Ascending aorta (tissue), 2 donors: ENCODE results near the gene SV2B. TPM values are rescaled to one million over a fixed set of nuclear protein-coding genes. Genes with fewer than 3 reads are reported as not detected.

Experiments used
- DNase-seq, 2 donors: peaks; one replicate each; pipeline ENCODE4 v3.0.0-alpha.2; 2019; ENCODE audit warnings: low spot score in 2 of 2
- H3K27ac ChIP-seq, 2 donors: fragments of 200-600 bp; sonication (generic); one replicate each; pipeline ENCODE4 v1.5.1; 2016 to 2017; ENCODE audit warnings: mild to moderate bottlenecking in 1 of 2
- H3K27me3 ChIP-seq: fragments of 200-600 bp; sonication (generic); one replicate; pipeline ENCODE4 v1.5.1; 2017
- H3K36me3 ChIP-seq, 2 donors: fragments of 200-600 bp; sonication (generic); one replicate each; pipeline ENCODE4 v1.5.1; 2016
- H3K4me1 ChIP-seq, 2 donors: fragments of 200-600 bp; sonication (generic); one replicate each; pipeline ENCODE4 v1.5.1; 2016 to 2017; ENCODE audit warnings: mild to moderate bottlenecking in 1 of 2
- H3K4me3 ChIP-seq, 2 donors: fragments of 200-600 bp; sonication (generic); one replicate each; pipeline ENCODE4 v1.5.1; 2016 to 2017; ENCODE audit warnings: mild to moderate bottlenecking in 1 of 2
- H3K9me3 ChIP-seq, 2 donors: fragments of 200-600 bp; sonication (generic); one replicate each; pipeline ENCODE4 v1.5.1; 2016
- intact Hi-C: fragments of 100-400 bp; cut with DNase I; formaldehyde crosslinking; loops from one replicate; pipeline ENCODE4 v1.15.1; 2023
- total RNA-seq: library from RNA; depleted of rRNA; stranded (reverse); fragments of >200 nt; gene quantifications from one replicate; pipeline ENCODE4 v1.1.0, GENCODE V29; 2016
- TF ChIP-seq, protein P1 (sequence below), 3 experiments: fragments of 200-600 bp in 2 of 3; fragments of 450-650 bp in 1 of 3; sonication (generic) in 2 of 3; IDR thresholded peaks; one replicate each; pipeline ENCODE4 v1.5.1; 2016 to 2019; ENCODE audit warnings: antibody characterized with exemption in 3 of 3, mild to moderate bottlenecking in 1 of 3, moderate library complexity in 1 of 3

Gene SV2B
- total RNA-seq, 1 donor from 2014 or later, result 0.11 TPM

DNA sequence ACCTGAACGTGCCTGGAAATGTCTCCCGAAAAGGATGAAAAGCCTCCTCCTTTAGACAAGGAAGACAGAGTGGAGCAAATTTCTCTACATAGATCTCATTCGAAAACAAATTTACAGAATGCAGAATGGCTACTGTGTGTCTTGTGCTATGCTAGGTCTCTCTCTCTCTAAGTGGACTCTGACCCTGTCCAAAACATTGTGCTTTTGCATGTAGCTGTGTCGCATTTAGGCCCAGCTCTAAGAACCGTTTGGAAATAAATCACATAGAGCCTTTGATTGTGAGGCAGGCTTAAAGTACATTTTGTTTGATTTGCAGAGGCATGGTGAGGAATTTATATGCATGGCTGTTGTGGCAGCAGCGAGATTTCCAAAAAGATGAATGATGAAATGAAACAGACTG lies 198.0 kb downstream of the SV2B start:
- no peaks in the 10 kb centered on the region for H3K9me3 ChIP-seq
- H3K36me3 ChIP-seq, result no peaks in the 10 kb centered on the region
- TF ChIP-seq, protein P1, sequence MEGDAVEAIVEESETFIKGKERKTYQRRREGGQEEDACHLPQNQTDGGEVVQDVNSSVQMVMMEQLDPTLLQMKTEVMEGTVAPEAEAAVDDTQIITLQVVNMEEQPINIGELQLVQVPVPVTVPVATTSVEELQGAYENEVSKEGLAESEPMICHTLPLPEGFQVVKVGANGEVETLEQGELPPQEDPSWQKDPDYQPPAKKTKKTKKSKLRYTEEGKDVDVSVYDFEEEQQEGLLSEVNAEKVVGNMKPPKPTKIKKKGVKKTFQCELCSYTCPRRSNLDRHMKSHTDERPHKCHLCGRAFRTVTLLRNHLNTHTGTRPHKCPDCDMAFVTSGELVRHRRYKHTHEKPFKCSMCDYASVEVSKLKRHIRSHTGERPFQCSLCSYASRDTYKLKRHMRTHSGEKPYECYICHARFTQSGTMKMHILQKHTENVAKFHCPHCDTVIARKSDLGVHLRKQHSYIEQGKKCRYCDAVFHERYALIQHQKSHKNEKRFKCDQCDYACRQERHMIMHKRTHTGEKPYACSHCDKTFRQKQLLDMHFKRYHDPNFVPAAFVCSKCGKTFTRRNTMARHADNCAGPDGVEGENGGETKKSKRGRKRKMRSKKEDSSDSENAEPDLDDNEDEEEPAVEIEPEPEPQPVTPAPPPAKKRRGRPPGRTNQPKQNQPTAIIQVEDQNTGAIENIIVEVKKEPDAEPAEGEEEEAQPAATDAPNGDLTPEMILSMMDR (IDR thresholded peaks at IDR 0.05), result no peak
- H3K4me3 ChIP-seq, result no peak overlapping the region
- intact Hi-C loops, result no loop called here
- no peaks in the 10 kb centered on the region for H3K27me3 ChIP-seq
- H3K4me1 ChIP-seq, result no peaks in the 10 kb centered on the region
- no peak for DNase-seq
- no peak overlapping the region for H3K27ac ChIP-seq

DNA sequence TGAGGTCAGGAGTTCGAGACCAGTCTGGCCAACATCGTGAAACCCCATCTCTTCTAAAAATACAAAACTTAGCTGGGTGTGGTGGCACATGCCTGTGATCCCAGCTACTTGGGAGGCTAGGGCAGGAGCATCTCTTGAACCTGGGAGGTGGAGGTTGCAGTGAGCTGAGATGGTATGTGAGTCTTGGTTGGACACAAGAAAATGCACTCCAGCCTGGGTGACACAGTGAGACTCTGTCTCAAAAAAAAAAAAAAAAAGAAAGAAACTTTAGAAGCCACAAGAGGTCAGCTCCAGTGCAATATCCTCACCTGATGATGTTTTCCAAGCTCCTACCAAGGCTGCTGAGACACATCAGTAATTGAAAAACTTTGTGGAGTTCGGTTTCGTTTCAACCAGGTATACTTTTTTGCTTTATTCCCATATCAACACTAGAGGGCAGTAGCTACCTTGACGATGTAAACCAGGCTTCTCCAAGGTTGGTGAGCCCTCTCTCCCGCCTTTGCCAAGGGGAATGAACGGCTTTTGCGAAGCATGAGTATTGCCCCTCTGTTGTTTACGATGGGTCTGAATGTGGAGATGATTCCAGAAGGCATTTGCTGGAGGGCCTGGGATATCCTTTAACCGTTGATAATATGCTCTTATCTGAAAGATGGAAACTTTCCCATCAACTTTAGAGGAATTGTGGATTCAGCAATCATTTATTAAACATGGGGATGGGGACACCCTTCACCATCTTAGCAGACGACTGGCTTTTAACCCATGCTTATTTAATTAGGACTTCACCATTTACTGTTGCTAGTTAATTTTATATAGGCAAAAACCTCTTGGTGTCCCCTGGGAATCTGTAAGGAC lies 202.8 kb downstream of the SV2B start:
- Histone ChIP-seq H3K36me3 (no peaks in the 10 kb centered on the region), H3K9me3 (no peaks in the 10 kb centered on the region), H3K4me1 (no peaks in the 10 kb centered on the region), H3K27ac (no peak overlapping the region), H3K27me3 (no peaks in the 10 kb centered on the region), H3K4me3 (no peak overlapping the region)
- intact Hi-C loops, result loop anchor here (2.0 kb wide), 1 partner anchor 780 kb away; no protein-coding TSS in a partner anchor
- DNase-seq, result no peak
- TF ChIP-seq, protein P1 (IDR thresholded peaks at IDR 0.05), result peak; percentile 39 to 67 (median 54)

GRCh38 chr15:91304210-91304609 lies 204.2 kb downstream of the SV2B start:
- intact Hi-C loops, result no loop called here
- no peak overlapping the region for H3K4me3 ChIP-seq
- no peaks in the 10 kb centered on the region for H3K36me3 ChIP-seq
- no peak overlapping the region for H3K27ac ChIP-seq
- TF ChIP-seq, protein P1 (IDR thresholded peaks at IDR 0.05), result no peak
- no peaks in the 10 kb centered on the region for H3K9me3 ChIP-seq
- no peak for DNase-seq
- no peaks in the 10 kb centered on the region for H3K27me3 ChIP-seq
- H3K4me1 ChIP-seq, result no peaks in the 10 kb centered on the region

DNA sequence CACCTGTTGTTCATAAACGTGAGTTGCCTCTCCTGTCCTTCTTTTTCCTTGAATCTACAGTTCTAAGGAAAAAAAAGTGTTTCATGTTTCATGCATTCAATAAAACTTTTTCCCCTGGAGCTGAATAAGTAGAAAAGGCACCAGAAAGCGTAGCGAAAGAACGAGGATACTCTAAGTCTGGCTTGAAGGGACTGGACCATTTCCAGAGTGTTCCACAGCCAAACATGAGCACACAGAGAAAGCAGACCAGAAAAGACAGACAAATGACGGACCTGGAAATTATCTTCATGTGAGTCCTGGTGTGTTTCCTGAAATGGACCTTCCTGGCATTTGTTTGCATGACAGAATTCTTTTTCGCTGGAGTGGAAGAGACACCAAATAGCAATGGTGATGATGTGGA lies 204.7 kb downstream of the SV2B start:
- Histone ChIP-seq H3K4me1 (no peaks in the 10 kb centered on the region), H3K27me3 (no peaks in the 10 kb centered on the region), H3K27ac (no peak overlapping the region), H3K36me3 (no peaks in the 10 kb centered on the region), H3K9me3 (no peaks in the 10 kb centered on the region), H3K4me3 (no peak overlapping the region)
- intact Hi-C loops, result no loop called here
- DNase-seq, result no peak
- TF ChIP-seq, protein P1 (IDR thresholded peaks at IDR 0.05), result no peak

- intact Hi-C loops, result no loop called here
- no peak for DNase-seq
- H3K27me3 ChIP-seq, result no peaks in the 10 kb centered on the region
Measured at GRCh38 chr15:91306144-91306543, 206.1 kb downstream of the SV2B start.

More at GRCh38 chr15:91306144-91306543, 206.1 kb downstream of the SV2B start:
- Histone ChIP-seq H3K36me3 (no peaks in the 10 kb centered on the region), H3K9me3 (no peaks in the 10 kb centered on the region), H3K27ac (no peak overlapping the region), H3K4me3 (no peak overlapping the region), H3K4me1 (no peaks in the 10 kb centered on the region)
- TF ChIP-seq, protein P1 (IDR thresholded peaks at IDR 0.05), result no peak
